HG03354 (cell line): ENCODE measurements around the gene PRR20E.
"Not testable (repeated sequence)": the region's sequence is repeated elsewhere in the genome, so short reads cannot be mapped to it uniquely, and the experiment has no call there.

ENCODE experiments used
- ATAC-seq: cut with Tn5 transposase; IDR thresholded peaks from one replicate; pipeline ENCODE4 v1.9.1; 2021; ENCODE audit warnings: mild to moderate bottlenecking; ENCODE audit not compliant: unreplicated experiment, poor library complexity, severe bottlenecking

Gene PRR20E

DNA sequence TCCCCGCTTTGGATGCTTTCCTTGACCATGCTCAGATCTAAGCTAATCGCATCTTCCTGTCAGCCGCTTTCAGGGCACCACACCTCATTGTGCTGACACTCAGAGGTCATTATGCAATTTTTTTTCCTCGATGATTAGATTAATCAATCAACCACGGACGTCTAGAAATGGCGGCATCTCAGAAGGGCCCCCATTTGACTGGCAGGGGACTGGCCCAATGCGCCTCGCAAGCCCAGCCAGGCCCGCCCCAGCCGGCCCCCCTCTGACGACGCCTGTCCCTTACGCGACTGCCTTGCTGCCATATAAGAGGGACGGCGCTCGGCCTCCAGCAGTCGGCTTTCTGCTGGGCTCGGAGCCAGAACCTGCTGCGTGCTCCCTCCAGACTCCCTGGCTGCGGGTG is at the start of gene PRR20E:
TSS of gene PRR20E (plus strand) at position 301 of the 400 bp plus-strand sequence. CDS start 387 bp downstream, outside the sequence.
- ATAC-seq = not testable (repeated sequence)

DNA sequence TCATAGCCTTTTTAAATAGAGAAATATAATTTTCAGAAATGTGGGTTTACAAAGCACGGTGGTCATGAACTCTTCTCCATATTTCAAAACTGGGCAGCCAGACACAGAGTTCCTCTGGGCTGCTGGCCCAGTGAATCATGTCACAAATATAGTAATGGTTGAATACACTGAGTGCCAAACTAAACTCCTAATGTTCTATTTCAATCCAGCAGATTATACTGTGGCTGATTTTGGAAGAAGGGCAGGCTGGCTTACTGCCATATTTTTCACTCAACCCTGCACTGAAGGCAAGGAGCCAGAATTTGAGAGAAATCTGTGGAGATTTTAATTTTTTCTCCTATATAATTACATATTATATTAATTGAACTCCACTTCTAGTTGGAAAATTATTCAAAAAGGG is 43.3 kb upstream of the PRR20E start:
- no peak for ATAC-seq

- no peak for ATAC-seq
These were observed 38.1 kb upstream of the PRR20E start for GRCh38 chr13:57128909-57129308.

GRCh38 chr13:57136093-57136492 is 30.9 kb upstream of the PRR20E start:
- no peak for ATAC-seq

DNA sequence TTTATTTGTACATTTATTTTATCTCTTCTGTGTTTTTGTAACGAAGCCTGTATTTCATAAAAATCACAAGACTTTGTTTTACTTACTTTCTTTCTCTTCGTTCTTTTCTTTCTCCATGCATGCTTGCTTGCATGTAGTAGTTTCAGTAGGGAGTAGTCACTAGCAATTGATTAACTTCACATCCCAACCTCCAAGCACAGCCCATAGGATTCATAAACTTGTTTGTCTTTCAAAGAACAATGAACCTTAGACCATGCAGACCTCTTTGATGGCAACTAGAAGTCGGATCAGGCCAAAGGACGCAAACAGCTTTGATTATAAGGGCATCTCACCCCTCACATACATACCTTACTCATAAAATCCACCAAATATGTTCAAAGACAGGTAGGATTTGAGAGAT is 29.4 kb upstream of the PRR20E start:
- no peak for ATAC-seq

- no peak for ATAC-seq
These were observed 28.0 kb upstream of the PRR20E start for GRCh38 chr13:57138988-57139387.

GRCh38 chr13:57139781-57140180 is 27.2 kb upstream of the PRR20E start:
- not testable (repeated sequence) for ATAC-seq

DNA sequence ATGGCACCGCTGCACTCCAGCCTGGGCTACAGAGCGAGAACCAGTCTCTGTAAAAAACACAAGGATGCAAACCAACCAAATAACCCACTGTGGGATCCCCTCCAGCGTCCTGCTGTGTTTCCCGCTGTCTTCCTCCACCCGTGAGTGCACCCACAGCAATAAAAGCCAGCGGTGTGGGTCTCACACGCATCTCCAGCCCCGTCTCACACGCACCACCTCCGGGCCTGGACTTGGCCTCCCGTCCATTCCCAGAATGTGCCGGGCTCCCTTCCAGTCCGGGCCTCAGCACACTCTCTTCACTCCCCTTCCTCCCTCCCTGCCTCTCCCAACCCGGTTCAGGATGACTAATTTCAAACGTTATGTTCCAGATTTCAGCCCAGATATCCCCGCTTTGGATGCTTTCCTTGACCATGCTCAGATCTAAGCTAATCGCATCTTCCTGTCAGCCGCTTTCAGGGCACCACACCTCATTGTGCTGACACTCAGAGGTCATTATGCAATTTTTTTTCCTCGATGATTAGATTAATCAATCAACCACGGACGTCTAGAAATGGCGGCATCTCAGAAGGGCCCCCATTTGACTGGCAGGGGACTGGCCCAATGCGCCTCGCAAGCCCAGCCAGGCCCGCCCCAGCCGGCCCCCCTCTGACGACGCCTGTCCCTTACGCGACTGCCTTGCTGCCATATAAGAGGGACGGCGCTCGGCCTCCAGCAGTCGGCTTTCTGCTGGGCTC is 26.6 kb upstream of the PRR20E start, which contains the start of gene PRR20A:
TSS of gene PRR20A (plus strand) at position 684 of the 734 bp plus-strand sequence. CDS start 387 bp downstream, outside the sequence.
- ATAC-seq = not testable (repeated sequence)

DNA sequence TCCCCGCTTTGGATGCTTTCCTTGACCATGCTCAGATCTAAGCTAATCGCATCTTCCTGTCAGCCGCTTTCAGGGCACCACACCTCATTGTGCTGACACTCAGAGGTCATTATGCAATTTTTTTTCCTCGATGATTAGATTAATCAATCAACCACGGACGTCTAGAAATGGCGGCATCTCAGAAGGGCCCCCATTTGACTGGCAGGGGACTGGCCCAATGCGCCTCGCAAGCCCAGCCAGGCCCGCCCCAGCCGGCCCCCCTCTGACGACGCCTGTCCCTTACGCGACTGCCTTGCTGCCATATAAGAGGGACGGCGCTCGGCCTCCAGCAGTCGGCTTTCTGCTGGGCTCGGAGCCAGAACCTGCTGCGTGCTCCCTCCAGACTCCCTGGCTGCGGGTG is 19.8 kb upstream of the PRR20E start, which contains the start of gene PRR20B:
TSS of gene PRR20B (plus strand) at position 301 of the 400 bp plus-strand sequence. CDS start 387 bp downstream, outside the sequence.
- ATAC-seq = not testable (repeated sequence)

DNA sequence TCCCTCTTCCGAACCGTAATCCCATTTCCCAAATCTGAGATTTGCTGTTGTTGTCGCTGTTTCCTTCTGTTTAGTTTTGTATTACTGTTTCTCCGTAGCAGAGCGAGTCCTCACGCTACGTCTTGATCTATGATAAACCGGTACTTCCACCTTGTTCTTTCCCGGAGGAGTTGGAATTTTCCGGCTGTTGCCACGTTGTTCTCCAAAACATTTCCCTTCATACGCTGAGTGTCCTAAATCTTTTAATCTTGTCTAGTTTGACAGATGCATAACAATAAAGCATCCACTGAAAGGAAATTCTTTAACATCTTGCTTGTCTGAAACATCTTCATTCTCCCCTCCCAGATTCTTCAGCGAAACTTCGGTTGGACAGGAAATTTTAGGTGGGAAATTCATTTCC is 18.9 kb upstream of the PRR20E start:
- not testable (repeated sequence) for ATAC-seq

- ATAC-seq = not testable (repeated sequence)
These were observed 13.2 kb upstream of the PRR20E start, which contains the start of gene PRR20C for GRCh38 chr13:57153761-57154160. Gene PRR20C (plus strand): TSS chr13:57154061. CDS start chr13:57154448, 387 bp downstream.

DNA sequence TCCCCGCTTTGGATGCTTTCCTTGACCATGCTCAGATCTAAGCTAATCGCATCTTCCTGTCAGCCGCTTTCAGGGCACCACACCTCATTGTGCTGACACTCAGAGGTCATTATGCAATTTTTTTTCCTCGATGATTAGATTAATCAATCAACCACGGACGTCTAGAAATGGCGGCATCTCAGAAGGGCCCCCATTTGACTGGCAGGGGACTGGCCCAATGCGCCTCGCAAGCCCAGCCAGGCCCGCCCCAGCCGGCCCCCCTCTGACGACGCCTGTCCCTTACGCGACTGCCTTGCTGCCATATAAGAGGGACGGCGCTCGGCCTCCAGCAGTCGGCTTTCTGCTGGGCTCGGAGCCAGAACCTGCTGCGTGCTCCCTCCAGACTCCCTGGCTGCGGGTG is 6.7 kb upstream of the PRR20E start, which contains the start of gene PRR20D:
TSS of gene PRR20D (plus strand) at position 301 of the 400 bp plus-strand sequence. CDS start 387 bp downstream, outside the sequence.
- not testable (repeated sequence) for ATAC-seq

DNA sequence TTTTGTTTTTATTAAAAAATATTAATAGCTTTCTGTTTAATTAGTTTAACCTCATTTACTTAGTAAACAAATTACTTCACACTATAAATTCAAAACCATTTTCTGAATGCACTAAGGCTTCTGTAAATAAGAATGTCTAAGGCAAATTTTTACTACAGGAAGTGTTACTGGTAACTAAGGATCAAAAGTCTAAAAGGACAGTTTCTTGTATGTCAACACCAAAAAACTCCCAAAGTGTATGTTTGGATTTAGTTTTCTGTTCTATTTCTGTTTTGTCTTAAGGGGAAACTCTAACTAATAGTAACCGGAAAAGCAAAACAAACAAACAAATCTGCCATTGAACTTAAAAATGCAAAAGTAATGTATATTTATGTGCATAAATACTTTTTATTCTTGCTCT is 24.7 kb downstream of the PRR20E start:
- ATAC-seq = no peak

GRCh38 chr13:57212989-57213388 is 46.0 kb downstream of the PRR20E start:
- ATAC-seq = no peak
